ENCODE measurements around the gene ABHD3. TPM values are rescaled to one million over a fixed set of nuclear protein-coding genes. Genes with fewer than 3 reads are reported as not detected.

ABHD3 gene
- total and polyA plus RNA-seq, 2 of the 8 experiments (the other 6 are each of a cell fraction or from before 2014, with no cell fraction given) = 8.4 to 12.1 TPM

GRCh38 chr18:21722687-21723086 lies 18.1 kb upstream of the ABHD3 start:
- Histone ChIP-seq H3K18ac (ENCODE audit: extremely low read depth, low read length) (no peak overlapping the region), H4K20me1 (replicated peaks in 1 of 2; ENCODE audit: control insufficient read depth in 1 of 2, insufficient read depth in 2 of 2, low read length in 2 of 2) (no peaks in the 10 kb centered on the region), H2BK5ac (ENCODE audit: low read depth, low read length) (no peak overlapping the region), H3K4ac (replicated peaks; ENCODE audit: insufficient read length, low read depth, low read length) (no peak overlapping the region), H2AFZ (ENCODE audit: low read length) (no peak overlapping the region), H2BK12ac (ENCODE audit: low read depth, low read length) (no peak overlapping the region), H3K4me2 (ENCODE audit: insufficient read depth in 1 of 2, low read depth in 2 of 2, low read length in 2 of 2) (no peak overlapping the region), H2BK120ac (replicated peaks; ENCODE audit: low read depth, low read length) (no peak overlapping the region), H3K9ac (replicated peaks in 1 of 4; ENCODE audit: extremely low read depth in 1 of 4, low read depth in 3 of 4, low read length in 3 of 4) (no peak overlapping the region), H3K4me3 (ENCODE audit: extremely low read depth in 1 of 4, insufficient read depth in 2 of 4, low read depth in 3 of 4, low read length in 4 of 4) (no peak overlapping the region), H3K79me2 (ENCODE audit: control insufficient read depth in 1 of 2, insufficient read depth in 2 of 2, low read length in 2 of 2) (no peaks in the 10 kb centered on the region), H3K36me3 (ENCODE audit: control insufficient read depth in 2 of 4, insufficient read depth in 4 of 4, low read length in 3 of 4) (no peaks in the 10 kb centered on the region), H4K5ac (ENCODE audit: insufficient read length, low read depth, low read length) (no peak overlapping the region), H4K8ac (ENCODE audit: extremely low read depth, insufficient read depth, low read length) (no peak overlapping the region), H2BK15ac (ENCODE audit: low read length) (no peak overlapping the region), H3K4me1 (replicated peaks in 1 of 4; ENCODE audit: control insufficient read depth in 3 of 4, insufficient read depth in 4 of 4, low read length in 3 of 4) (no peaks in the 10 kb centered on the region), H3K23ac (ENCODE audit: insufficient read length) (no peak overlapping the region), H3K27ac (ENCODE audit: low read depth, low read length) (no peak overlapping the region), H3K14ac (ENCODE audit: insufficient read length) (no peak overlapping the region), H4K91ac (replicated peaks; ENCODE audit: insufficient read length, low read length) (no peak overlapping the region), H2BK20ac (ENCODE audit: low read length) (no peak overlapping the region), H2AK5ac (ENCODE audit: low read depth, low read length) (no peak overlapping the region), H3K56ac (replicated peaks; ENCODE audit: insufficient read length, low read depth, low read length) (no peak overlapping the region), H3K23me2 (ENCODE audit: low read depth, low read length) (no peaks in the 10 kb centered on the region), H3K27me3 (replicated peaks in 1 of 4; ENCODE audit: control insufficient read depth in 3 of 4, extremely low read depth in 1 of 4, insufficient read depth in 3 of 4, low read length in 3 of 4) (no peaks in the 10 kb centered on the region), H3K9me3 (ENCODE audit: insufficient read depth in 2 of 2, low read depth in 1 of 2, low read length in 1 of 2) (no peaks in the 10 kb centered on the region), H3K79me1 (ENCODE audit: low read depth, low read length) (no peaks in the 10 kb centered on the region)
- DNase-seq (ENCODE audit: low read depth in 1 of 2, low spot score in 2 of 2) = no peak
- ChIA-PET POLR2A (ENCODE audit: partially characterized antibody) (interaction anchor here (1.0 kb wide), 1 partner anchor 17 kb away, joined by 3 read pairs; no protein-coding TSS in a partner anchor), CTCF (ENCODE audit: partially characterized antibody) (interaction anchor here (0.6 to 1.1 kb wide), 3 partner anchors 9 to 638 kb away, joined by 3 to 4 read pairs (median 3); no protein-coding TSS in a partner anchor)
- no peak for FAIRE-seq
- WGBS, 2 experiments (ENCODE audit: extremely low coverage in 1 of 2, insufficient coverage in 1 of 2, insufficient read length in 1 of 2, insufficient replicate concordance in 2 of 2, low coverage in 1 of 2, low lambda C conversion rate in 2 of 2, missing lambda C conversion rate in 1 of 2) = 86% methylated on average over 2 of the region's 2 CpGs; no CpG with 5 or more reads in 1 of the 2 experiments
- TF ChIP-seq CTCF (IDR thresholded peaks at IDR 0.05; ENCODE audit: control extremely low read depth in 1 of 3, insufficient read depth in 1 of 3, low read depth in 1 of 3, low read length in 3 of 3) (no peak), NRF1 (IDR thresholded peaks at IDR 0.05; ENCODE audit: low read depth, low read length) (no peak), CHD2 (IDR thresholded peaks at IDR 0.05; ENCODE audit: low read length) (no peak), RBBP5 (IDR thresholded peaks at IDR 0.05; ENCODE audit: borderline replicate concordance, low read depth, low read length) (no peak), RXRA (IDR thresholded peaks at IDR 0.05; ENCODE audit: insufficient read depth, low read depth, low read length) (no peak), YY1 (IDR thresholded peaks at IDR 0.05; ENCODE audit: low read depth, low read length) (no peak), CBX8 (IDR thresholded peaks at IDR 0.05; ENCODE audit: borderline replicate concordance, low read depth, low read length) (no peak), TBP (IDR thresholded peaks at IDR 0.05; ENCODE audit: low read depth, low read length) (no peak), EGR1 (IDR thresholded peaks at IDR 0.05; ENCODE audit: borderline replicate concordance, low read depth, low read length) (no peak), MAFK (IDR thresholded peaks at IDR 0.05; ENCODE audit: low read depth, low read length) (no peak), RFX5 (IDR thresholded peaks at IDR 0.05; ENCODE audit: borderline replicate concordance, low read depth, low read length) (no peak), RNF2 (IDR thresholded peaks at IDR 0.05; ENCODE audit: borderline replicate concordance, low read depth, low read length, missing control alignments, poor library complexity, severe bottlenecking) (no peak)

Measured in H1 (cell line).